Left renal pelvis (tissue), 4 donors: ENCODE data around the gene SCCPDH. TPM values are rescaled to one million over a fixed set of nuclear protein-coding genes. Genes with fewer than 3 reads are reported as not detected.
"Not testable (repeated sequence)": the region's sequence is repeated elsewhere in the genome, so short reads cannot be mapped to it uniquely, and the experiment has no call there.

ENCODE experiments used
- DNase-seq, 4 donors: peaks; one replicate each; pipeline ENCODE4 v3.0.0-alpha.2; 2013; ENCODE audit warnings: low read depth in 4 of 4, low spot score in 3 of 4
- polyA plus RNA-seq, 4 donors: library from polyadenylated mRNA; unstranded; fragments of 120-200 nt; gene quantifications; one replicate each; pipeline ENCODE4 v1.2.1, GENCODE V29; 2013; ENCODE audit not compliant: insufficient read length in 4 of 4

SCCPDH gene
- polyA plus RNA-seq, 4 donors = 40.2 to 62.6 (median 55.5) TPM

- DNase-seq = no peak
Observed at GRCh38 chr1:246703581-246703980, 20.6 kb upstream of the SCCPDH start.

GRCh38 chr1:246705368-246705767, 18.8 kb upstream of the SCCPDH start:
- DNase-seq = no peak

GRCh38 chr1:246708166-246708565, 16.0 kb upstream of the SCCPDH start:
- no peak for DNase-seq

GRCh38 chr1:246709196-246709595, 15.0 kb upstream of the SCCPDH start:
- no peak for DNase-seq

GRCh38 chr1:246709835-246710234, 14.4 kb upstream of the SCCPDH start:
- no peak for DNase-seq

- DNase-seq = no peak
Observed at GRCh38 chr1:246711548-246712003, 12.6 kb upstream of the SCCPDH start.

GRCh38 chr1:246712428-246712827, 11.8 kb upstream of the SCCPDH start:
- not testable (repeated sequence) for DNase-seq

- not testable (repeated sequence) for DNase-seq
Observed at GRCh38 chr1:246719361-246719760, 4.8 kb upstream of the SCCPDH start.

GRCh38 chr1:246720814-246721213, 3.4 kb upstream of the SCCPDH start:
- DNase-seq = not testable (repeated sequence)

GRCh38 chr1:246722720-246723119, 1.5 kb upstream of the SCCPDH start:
- DNase-seq = no peak

GRCh38 chr1:246724731-246725095, 504 bp downstream of the SCCPDH start:
- peak; percentile 42 to 47 (median 44) for DNase-seq

GRCh38 chr1:246725191-246725590, 982 bp downstream of the SCCPDH start:
- DNase-seq = no peak

GRCh38 chr1:246726255-246726679, 2.1 kb downstream of the SCCPDH start:
- DNase-seq = no peak

GRCh38 chr1:246726881-246727280, 2.7 kb downstream of the SCCPDH start:
- DNase-seq = no peak

- DNase-seq = no peak
Observed at GRCh38 chr1:246727594-246727993, 3.4 kb downstream of the SCCPDH start.

- no peak for DNase-seq
Observed at GRCh38 chr1:246728311-246728710, 4.1 kb downstream of the SCCPDH start.

- not testable (repeated sequence) for DNase-seq
Observed at GRCh38 chr1:246729040-246729439, 4.8 kb downstream of the SCCPDH start.

GRCh38 chr1:246730839-246731238, 6.6 kb downstream of the SCCPDH start:
- no peak for DNase-seq

- not testable (repeated sequence) for DNase-seq
Observed at GRCh38 chr1:246731873-246732272, 7.7 kb downstream of the SCCPDH start.

- no peak for DNase-seq
Observed at GRCh38 chr1:246733704-246734103, 9.5 kb downstream of the SCCPDH start.

GRCh38 chr1:246734866-246735265, 10.7 kb downstream of the SCCPDH start:
- DNase-seq = no peak

GRCh38 chr1:246735735-246736134, 11.5 kb downstream of the SCCPDH start:
- no peak for DNase-seq

- no peak for DNase-seq
Observed at GRCh38 chr1:246742396-246742795, 18.2 kb downstream of the SCCPDH start.
